SK-MEL-5 (cell line): ENCODE data around the gene LY9. TPM values are rescaled to one million over a fixed set of nuclear protein-coding genes. Genes with fewer than 3 reads are reported as not detected.

Experiments
- DNase-seq: peaks from one replicate; pipeline ENCODE4 v3.0.0-alpha.2; 2016; ENCODE audit warnings: low read depth, low spot score
- in situ Hi-C: cut with HindIII; loops from 2 replicates; pipeline ENCODE4 v1.10.0; 2016; ENCODE audit warnings: low sequenced_read_pairs, high pct_unique_total_duplicates, low pct_unique_long_range_greater_than_20kb
- total RNA-seq: library from RNA; depleted of rRNA; stranded (reverse); fragments of >200 nt; shearing (Covaris generic); gene quantifications from 2 replicates; pipeline ENCODE4 v1.2.3, GENCODE V29; 2014

The LY9 gene
- total RNA-seq, 1 experiment from 2014 or later, result not detected

DNA sequence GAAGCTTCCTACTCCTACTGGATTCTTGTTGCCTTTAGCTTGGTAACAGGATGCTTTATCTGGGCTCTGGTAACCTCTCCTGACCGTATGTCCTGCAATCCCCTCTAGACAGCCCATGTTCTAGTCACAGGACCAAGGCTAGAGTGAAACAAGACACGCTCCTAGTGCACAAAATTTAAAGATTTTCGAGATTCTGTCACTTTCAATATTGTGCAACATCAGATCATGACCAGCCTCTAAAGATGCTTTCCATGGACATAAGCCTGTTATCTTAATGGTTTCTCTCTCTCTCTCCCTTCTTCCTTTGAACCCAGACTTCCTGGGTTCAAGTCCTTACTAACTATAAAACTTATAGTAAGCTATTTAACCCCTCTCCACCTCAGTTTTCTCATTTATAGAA is 1.6 kb upstream of the LY9 start:
- in situ Hi-C loops, result no loop called here

DNA sequence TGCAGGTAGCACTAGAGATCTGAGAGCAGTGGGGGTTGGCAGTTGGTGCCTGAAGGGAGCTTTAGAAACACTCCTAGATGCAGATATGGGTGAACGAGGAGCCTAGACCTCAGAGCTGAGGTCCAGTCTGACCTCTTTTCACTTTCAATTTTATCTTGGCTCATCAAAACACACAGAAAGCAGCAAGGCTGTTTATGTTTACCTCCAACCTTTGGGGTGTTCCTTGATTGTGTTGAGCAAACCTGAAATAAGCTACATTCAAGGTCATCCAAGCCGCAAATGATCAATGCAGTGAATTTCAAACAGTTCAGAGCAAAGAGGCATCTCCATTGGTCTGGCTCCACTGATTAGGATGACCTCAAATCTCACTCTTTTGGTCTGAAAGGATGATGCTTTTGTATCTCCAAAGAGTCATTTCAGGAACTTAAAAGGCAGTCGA is 1.3 kb downstream of the LY9 start:
- in situ Hi-C loops, result no loop called here
- DNase-seq, result no peak

More for the DNA sequence above, 1.6 kb upstream of the LY9 start:
- DNase-seq, result no peak

DNA sequence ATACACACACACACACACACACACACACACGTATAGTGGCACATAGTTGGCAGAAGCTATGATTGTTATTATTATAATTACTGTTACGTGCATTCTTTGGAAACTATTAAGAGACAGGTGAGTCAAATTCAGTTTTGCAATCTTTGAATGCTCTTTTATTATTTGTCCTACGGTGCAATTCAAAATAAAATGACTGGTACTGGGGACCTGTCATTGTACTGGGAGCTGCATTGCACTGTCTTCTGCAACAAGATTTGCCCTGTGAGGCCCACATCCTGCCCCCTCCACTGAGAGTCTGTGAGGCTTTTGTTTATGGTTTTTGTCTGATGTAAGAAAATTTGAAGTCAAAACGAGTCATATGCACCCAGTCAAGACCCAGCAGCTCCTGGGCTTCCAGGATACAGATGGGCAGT is 1.9 kb downstream of the LY9 start:
- no peak for DNase-seq
- in situ Hi-C loops, result no loop called here

GRCh38 chr1:160798439-160798838 is 2.5 kb downstream of the LY9 start:
- in situ Hi-C loops, result no loop called here

DNA sequence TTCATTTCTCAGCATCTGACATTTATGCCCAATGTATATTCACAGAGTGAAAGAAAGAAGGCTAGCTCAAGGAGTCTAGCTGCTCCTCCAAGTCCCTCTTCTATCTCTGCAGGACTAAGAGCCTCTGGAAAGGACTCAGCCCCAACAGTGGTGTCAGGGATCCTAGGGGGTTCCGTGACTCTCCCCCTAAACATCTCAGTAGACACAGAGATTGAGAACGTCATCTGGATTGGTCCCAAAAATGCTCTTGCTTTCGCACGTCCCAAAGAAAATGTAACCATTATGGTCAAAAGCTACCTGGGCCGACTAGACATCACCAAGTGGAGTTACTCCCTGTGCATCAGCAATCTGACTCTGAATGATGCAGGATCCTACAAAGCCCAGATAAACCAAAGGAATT is 3.7 kb downstream of the LY9 start:
- DNase-seq, result no peak
- in situ Hi-C loops, result no loop called here

More at GRCh38 chr1:160798439-160798838, 2.5 kb downstream of the LY9 start:
- DNase-seq, result no peak

GRCh38 chr1:160800142-160800541 is 4.2 kb downstream of the LY9 start:
- in situ Hi-C loops, result no loop called here
- DNase-seq, result no peak

DNA sequence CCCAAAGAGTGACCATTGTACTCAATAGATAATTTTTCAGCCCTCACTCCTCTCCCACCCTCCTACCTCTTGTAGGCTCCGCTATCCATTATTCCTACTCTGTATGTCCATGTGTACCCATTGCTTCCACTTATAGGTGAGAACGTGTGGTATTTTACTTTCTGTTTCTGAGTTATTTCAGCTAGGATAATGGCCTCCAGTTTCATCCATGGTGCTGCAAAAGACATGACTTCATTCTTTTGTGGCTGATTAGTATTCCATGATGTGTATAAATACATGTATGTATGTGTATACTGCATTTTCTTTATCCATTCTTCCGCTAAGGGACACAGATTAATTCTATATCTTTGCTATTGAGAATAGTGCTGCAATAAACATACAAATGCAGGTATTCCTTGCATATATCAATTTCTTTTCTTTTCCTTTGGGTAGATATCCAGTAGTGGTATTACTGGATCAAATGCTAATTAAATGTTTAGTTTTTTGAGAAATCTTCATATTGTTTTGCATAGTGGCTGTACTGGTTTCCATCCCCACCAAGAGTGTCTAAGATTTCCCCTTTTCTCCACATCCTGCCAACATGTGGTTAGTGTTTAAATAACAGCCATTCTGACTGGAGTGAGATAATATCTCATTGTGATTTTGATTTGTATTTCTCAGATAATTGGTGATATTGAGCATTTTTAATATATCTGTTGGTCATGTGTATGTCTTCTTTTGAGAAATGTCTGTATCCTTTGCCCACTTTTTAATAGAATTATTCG is 4.9 kb downstream of the LY9 start:
- in situ Hi-C loops, result no loop called here
- DNase-seq, result no peak

GRCh38 chr1:160801836-160802580 is 6.0 kb downstream of the LY9 start:
- in situ Hi-C loops, result no loop called here

DNA sequence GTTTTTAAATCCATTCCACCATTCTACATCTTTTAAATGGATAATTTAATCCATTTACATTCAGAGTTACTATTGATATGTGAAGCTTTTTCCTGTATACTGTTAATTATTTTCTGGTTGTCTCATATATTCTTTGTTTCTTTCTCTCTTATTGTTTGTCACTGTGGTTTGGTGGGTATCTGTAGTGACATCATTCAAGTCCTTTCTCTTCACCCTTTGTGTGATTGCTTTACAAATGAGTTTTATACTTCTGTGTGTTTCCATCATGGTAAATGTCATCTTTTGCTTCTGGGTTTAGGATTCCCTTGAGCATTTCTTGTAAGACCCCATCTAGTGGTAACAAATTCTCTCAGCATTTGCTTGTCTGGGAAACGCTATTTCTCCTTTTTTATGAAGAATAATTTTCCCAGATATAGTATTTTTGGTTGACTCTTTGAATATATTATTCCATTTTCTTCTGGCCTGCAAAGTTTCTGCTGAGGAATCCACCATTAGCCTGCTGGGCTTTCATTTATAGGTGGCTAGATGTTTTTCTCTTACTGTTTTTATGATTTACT is 10.2 kb downstream of the LY9 start:
- DNase-seq, result peak; percentile 19
- in situ Hi-C loops, result no loop called here

More at GRCh38 chr1:160801836-160802580, 6.0 kb downstream of the LY9 start:
- no peak for DNase-seq

DNA sequence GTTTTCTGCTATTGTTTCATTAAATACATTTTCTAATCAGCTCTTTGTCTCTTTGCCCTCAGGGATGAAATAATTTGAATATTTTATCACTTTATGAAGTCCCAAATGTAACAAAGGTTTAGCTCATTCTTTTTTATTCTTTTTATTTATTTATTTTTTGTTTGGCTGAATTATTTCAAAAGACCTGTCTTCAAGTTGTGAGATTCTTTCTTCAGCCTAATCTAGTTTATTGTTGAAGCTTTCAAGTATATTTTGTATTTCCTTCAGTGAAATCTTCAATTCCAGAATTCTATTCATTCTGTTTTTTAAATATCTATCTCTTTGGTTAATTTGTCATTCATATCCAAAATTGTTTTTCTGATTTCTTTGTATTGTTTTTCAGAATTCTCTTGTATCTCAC is 10.8 kb downstream of the LY9 start:
- no peak for DNase-seq
- in situ Hi-C loops, result no loop called here

- no peak for DNase-seq
- in situ Hi-C loops, result no loop called here
Measured at GRCh38 chr1:160807247-160807646, 11.3 kb downstream of the LY9 start.

DNA sequence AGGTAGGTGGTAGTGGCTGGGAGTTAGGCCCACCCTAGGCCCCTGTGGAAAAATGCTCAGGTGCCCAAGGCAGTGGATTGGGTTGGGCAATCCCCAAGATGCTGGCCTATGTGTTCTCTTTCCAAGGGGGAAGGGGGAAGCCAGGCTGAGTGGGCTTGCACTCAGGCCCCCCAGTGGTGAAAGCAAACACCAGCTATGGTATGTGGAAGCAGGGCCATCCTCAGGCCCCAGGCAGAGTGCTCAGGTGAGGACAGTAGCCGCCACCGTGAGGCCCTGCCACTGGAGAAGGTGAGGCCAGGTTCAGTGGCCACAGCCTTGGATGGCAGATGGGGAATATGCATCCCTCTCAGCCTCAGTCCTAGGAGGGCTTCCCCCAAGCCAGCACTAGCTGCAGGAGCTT is 11.8 kb downstream of the LY9 start:
- DNase-seq, result no peak
- in situ Hi-C loops, result no loop called here

GRCh38 chr1:160808289-160808688 is 12.3 kb downstream of the LY9 start:
- in situ Hi-C loops, result no loop called here
- no peak for DNase-seq

DNA sequence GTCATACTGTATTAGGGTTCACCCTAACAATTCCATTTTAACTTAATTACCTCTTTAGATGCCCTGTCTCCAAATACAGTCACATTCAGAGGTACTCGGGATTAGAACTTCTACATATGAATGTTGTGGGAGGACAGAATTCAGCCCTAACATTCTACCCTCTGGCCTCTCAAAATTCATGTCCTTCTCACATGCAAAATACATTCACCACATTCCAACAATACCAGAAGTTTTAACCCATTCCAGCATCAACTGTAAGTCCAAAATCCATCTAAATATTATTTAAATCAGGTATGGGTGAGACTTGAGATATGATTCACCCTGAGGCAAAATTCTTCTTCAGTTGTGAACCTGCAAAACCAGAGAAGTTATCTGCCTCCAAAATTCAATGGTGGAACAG is 14.5 kb downstream of the LY9 start:
- in situ Hi-C loops, result no loop called here
- DNase-seq, result no peak

GRCh38 chr1:160811147-160811546 is 15.2 kb downstream of the LY9 start:
- in situ Hi-C loops, result no loop called here

DNA sequence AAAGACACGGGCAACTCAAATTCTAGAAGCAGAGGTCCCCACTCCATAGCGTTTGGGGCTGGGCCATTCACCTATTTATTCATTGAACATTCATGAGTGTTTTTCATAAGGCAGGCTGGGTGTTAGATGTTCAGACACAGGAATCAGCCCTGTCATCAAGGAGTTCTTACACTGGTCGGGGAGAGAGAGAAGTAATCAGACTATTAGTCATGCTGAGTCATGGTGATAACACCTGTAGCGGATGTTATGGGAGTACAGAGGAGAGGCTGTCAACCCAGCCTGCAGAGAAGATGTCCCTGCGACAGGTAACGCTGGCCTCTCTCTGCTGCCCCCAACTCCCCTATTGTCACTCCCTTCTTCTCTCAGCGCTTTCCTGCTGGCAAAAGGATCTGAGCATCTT is 17.2 kb downstream of the LY9 start:
- DNase-seq, result no peak
- in situ Hi-C loops, result no loop called here

More at GRCh38 chr1:160811147-160811546, 15.2 kb downstream of the LY9 start:
- no peak for DNase-seq

DNA sequence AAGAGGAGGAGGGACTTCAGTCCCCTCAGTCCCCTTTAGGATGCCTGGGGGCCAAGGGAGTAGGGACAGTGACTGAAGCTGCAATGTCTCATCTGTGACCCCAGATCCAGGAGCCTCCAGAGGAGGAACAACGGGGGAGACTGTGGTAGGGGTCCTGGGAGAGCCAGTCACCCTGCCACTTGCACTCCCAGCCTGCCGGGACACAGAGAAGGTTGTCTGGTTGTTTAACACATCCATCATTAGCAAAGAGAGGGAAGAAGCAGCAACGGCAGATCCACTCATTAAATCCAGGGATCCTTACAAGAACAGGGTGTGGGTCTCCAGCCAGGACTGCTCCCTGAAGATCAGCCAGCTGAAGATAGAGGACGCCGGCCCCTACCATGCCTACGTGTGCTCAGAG is 18.3 kb downstream of the LY9 start:
- in situ Hi-C loops, result no loop called here

DNA sequence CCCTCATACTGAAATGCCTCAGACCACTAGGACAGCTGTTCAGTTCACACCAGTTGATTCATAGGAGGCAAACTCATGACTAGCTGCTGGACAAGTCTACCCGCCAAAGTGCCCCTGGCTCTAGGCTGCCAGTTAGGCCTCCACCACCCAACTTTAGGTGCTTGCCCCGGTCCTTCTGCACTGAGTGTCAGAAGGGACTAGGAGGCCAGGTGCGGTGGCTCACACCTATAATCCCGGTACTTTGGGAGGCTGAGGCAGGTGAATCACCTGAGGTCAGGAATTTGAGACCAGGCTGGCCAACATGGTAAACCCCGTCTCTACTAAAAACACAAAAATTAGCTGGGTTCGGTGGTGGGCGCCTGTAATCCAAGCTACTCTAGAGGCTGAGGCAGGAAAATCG is 18.9 kb downstream of the LY9 start:
- DNase-seq, result no peak
- in situ Hi-C loops, result no loop called here

More for the DNA sequence above, 18.3 kb downstream of the LY9 start:
- no peak for DNase-seq
